ENCODE data around the gene STK32B. TPM values are rescaled to one million over a fixed set of nuclear protein-coding genes. Genes with fewer than 3 reads are reported as not detected.
A peak's percentile ranks its signal among the peaks of the same experiment; 100 is the strongest.

The STK32B gene
- total and polyA plus RNA-seq, 2 of the 4 experiments (the other 2 are of a cell fraction): 5.5 to 6.3 TPM

DNA sequence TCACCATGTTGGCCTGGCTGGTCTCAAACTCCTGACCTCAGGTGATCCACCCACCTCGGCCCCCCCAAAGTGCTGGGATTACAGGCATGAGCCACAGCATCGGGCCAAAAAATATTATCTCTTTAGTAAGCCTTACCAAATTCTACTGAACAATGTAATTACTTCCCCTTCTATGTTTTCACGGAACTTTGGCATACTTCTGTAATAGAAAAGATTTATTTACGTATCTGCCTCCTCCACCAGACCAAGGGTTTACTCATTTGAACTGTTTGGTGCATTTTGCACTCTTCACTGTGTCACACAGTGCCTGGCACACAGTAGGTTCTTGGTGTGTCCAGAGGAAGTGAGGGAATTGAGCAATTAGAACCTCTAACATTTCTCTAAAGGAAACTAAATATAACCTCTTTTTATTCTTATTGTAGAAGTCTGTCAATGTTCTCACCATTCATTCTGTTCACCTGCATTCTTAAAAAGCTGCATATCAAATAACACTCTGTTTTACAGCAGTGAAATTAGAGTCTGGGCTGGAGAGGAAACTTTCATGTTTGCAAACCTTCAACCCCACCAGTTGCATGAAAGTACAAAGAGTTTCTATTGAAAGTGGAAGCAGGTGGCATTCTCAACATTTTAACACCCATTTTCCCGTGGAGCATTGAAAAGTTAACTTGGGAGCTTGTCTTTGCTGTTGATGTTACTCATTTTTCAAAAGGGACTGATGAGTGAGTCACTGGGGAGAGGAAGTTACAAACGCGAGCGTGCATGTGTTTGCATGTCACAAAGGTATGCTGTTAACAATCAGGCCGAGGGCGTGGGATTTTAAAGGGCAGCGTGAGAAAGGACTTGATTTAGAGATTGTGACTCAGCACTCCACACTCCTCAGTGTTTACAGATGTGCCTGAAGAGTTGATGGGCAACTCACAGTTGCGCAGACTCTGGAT lies 314.1 kb downstream of the STK32B start:
- Histone ChIP-seq H2BK15ac (ENCODE audit: low read depth, low read length) (peak overlapping the region; percentile 87; the same call in 1 of the 3 replicates), H4K91ac (ENCODE audit: insufficient read depth, low read depth, low read length) (no peak overlapping the region; the same call in 1 of the 2 replicates), H3K4me2 (ENCODE audit: low read depth, low read length) (peak overlapping the region; percentile 8; the same call in 1 of the 2 replicates), H3K9me1 (ENCODE audit: insufficient read depth, low read length) (peaks cover 26% of the 10 kb centered on the region), H4K20me1 (ENCODE audit: insufficient read depth, low read length) (no peaks in the 10 kb centered on the region; the same call in 1 of the 2 replicates), H3K14ac (replicated peaks; ENCODE audit: low read depth, low read length) (no peak overlapping the region; the same call in 1 of the 2 replicates), H4K8ac (ENCODE audit: low read depth in 2 of 2, low read length in 2 of 2) (peak overlapping the region in 1 of 2 experiments; percentile 14; a peak in 1 of 4 replicates), H3K36me3 (ENCODE audit: control insufficient read depth, insufficient read depth, low read length) (no peaks in the 10 kb centered on the region), H2BK5ac (ENCODE audit: low read depth, low read length, poor library complexity, severe bottlenecking) (no peak overlapping the region), H3K27me3 (ENCODE audit: control insufficient read depth, insufficient read depth, low read length) (no peaks in the 10 kb centered on the region), H4K5ac (ENCODE audit: low read depth, low read length) (no peak overlapping the region), H2AFZ (replicated peaks; ENCODE audit: low read length, poor library complexity) (no peak overlapping the region), H2BK20ac (ENCODE audit: low read depth, low read length) (peak overlapping the region; percentile 92), H2AK9ac (replicated peaks; ENCODE audit: low read depth, low read length, poor library complexity) (no peak overlapping the region), H3K9ac (ENCODE audit: low read depth, low read length) (no peak overlapping the region), H2BK120ac (ENCODE audit: low read depth, low read length) (peak overlapping the region; percentile 79), H3K27ac (ENCODE audit: insufficient read depth, low read length) (no peak overlapping the region; the same call in 1 of the 2 replicates), H2AK5ac (ENCODE audit: low read depth, low read length) (peak overlapping the region; percentile 92; the same call in 1 of the 2 replicates), H3K4me1 (ENCODE audit: control insufficient read depth, insufficient read depth, low read length) (peaks cover 6% of the 10 kb centered on the region), H3K79me1 (ENCODE audit: low read depth in 1 of 2, low read length in 2 of 2) (peaks cover 0 to 16% of the 10 kb centered on the region in 2 experiments; a peak in 2 of 4 replicates), H3K23ac (ENCODE audit: low read depth, low read length) (no peak overlapping the region), H3K4ac (ENCODE audit: low read depth, low read length) (peak overlapping the region; percentile 87), H3K18ac (ENCODE audit: low read depth, low read length) (peak overlapping the region; percentile 60; the same call in 1 of the 2 replicates), H3K56ac (ENCODE audit: extremely low read depth, insufficient read depth, low read length) (0 out of 2 replicates have a peak overlapping the region, but pooled peaks have one; percentile 19), H3K9me3 (ENCODE audit: control insufficient read depth, insufficient read depth, low read length) (no peaks in the 10 kb centered on the region), H3K4me3 (ENCODE audit: insufficient read depth, low read depth, low read length) (no peak overlapping the region)
- ATAC-seq (ENCODE audit: low read depth): peak; percentile 60
- DNase-seq: peak; percentile 97
- ChIA-PET CTCF (interaction anchor here (1.5 kb wide), 1 partner anchor 35 kb away, joined by 5 read pairs; no protein-coding TSS in a partner anchor), POLR2A (ENCODE audit: unreplicated experiment) (no interaction called here)
- no TSS peak for BruUV-seq (replicated peaks)
- intact Hi-C loops (cut with micrococcal nuclease): no loop called here
- in situ Hi-C loops (cut with MboI; ENCODE audit: low sequenced_read_pairs): no loop called here
- WGBS, 2 experiments (ENCODE audit: extremely low coverage in 2 of 2, insufficient read length in 1 of 2): no CpG with 5 or more reads among the region's 12 CpGs
- dilution Hi-C loops (cut with HindIII; ENCODE audit: low sequenced_read_pairs, unreplicated experiment): no loop called here
- TF ChIP-seq CEBPB (IDR thresholded peaks at IDR 0.05; ENCODE audit: low read depth, low read length) (peak; percentile 57; the same call in 1 of the 2 replicates), NFE2L2 (IDR thresholded peaks at IDR 0.05; ENCODE audit: low read depth, low read length) (peak; percentile 79), CHD1 (IDR thresholded peaks at IDR 0.05; ENCODE audit: low read depth, low read length) (no peak), MAZ (IDR thresholded peaks at IDR 0.05; ENCODE audit: borderline replicate concordance, low read depth, low read length) (no peak), POLR2A (IDR thresholded peaks at IDR 0.05; ENCODE audit: low read depth, low read length) (no peak), RAD21 (IDR thresholded peaks at IDR 0.05; ENCODE audit: low read length) (no peak), MXI1 (IDR thresholded peaks at IDR 0.05; ENCODE audit: borderline replicate concordance, low read depth, low read length) (no peak), BHLHE40 (IDR thresholded peaks at IDR 0.05; ENCODE audit: low read depth, low read length) (peak; percentile 94), RFX5 (IDR thresholded peaks at IDR 0.05; ENCODE audit: low read depth, low read length) (no peak), MAFK (IDR thresholded peaks at IDR 0.05; ENCODE audit: low read depth, low read length) (peak; percentile 30; the same call in 1 of the 2 replicates), SMC3 (IDR thresholded peaks at IDR 0.05; ENCODE audit: low read depth, low read length) (no peak)
- TF ChIP-seq, protein P1, sequence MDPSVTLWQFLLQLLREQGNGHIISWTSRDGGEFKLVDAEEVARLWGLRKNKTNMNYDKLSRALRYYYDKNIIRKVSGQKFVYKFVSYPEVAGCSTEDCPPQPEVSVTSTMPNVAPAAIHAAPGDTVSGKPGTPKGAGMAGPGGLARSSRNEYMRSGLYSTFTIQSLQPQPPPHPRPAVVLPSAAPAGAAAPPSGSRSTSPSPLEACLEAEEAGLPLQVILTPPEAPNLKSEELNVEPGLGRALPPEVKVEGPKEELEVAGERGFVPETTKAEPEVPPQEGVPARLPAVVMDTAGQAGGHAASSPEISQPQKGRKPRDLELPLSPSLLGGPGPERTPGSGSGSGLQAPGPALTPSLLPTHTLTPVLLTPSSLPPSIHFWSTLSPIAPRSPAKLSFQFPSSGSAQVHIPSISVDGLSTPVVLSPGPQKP (IDR thresholded peaks at IDR 0.05; ENCODE audit: borderline replicate concordance, low read depth, low read length): no peak
- TF ChIP-seq, protein P2, sequence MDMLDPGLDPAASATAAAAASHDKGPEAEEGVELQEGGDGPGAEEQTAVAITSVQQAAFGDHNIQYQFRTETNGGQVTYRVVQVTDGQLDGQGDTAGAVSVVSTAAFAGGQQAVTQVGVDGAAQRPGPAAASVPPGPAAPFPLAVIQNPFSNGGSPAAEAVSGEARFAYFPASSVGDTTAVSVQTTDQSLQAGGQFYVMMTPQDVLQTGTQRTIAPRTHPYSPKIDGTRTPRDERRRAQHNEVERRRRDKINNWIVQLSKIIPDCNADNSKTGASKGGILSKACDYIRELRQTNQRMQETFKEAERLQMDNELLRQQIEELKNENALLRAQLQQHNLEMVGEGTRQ (IDR thresholded peaks at IDR 0.05; ENCODE audit: low read depth, low read length): no peak
